ENCODE measurements around the gene MAPK6. TPM values are rescaled to one million over a fixed set of nuclear protein-coding genes. Genes with fewer than 3 reads are reported as not detected.

Gene MAPK6
- total RNA-seq, 2 donors from 2014 or later = 80.2 to 81.6 TPM

DNA sequence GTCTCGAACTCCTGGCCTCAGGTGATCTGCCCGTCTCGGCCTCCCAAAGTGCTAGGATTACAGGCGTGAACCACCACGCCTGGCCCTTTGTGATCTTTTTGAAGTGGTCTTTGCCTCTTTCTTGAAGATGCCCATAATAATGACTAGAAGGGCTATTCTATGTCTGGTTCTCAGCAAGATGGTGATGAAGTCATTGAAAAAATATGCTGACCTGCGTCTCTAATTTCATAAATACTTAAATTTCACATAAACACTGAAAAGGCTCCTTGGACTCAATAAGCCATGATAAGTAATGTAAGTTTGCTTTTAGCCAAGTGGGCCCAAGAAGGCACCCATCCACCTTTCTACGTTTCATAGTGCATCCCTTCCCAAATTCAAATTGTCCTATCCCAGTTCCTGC, 775 bp upstream of the MAPK6 start:
- DNase-seq = no peak
- Histone ChIP-seq H3K36me3 (ENCODE audit: control insufficient read depth, insufficient read depth, low read length) (no peaks in the 10 kb centered on the region), H3K9ac (ENCODE audit: extremely low read depth, low read length, poor library complexity, severe bottlenecking) (no peak overlapping the region), H3K9me3 (ENCODE audit: control insufficient read depth, low read length) (no peaks in the 10 kb centered on the region), H3K27ac (ENCODE audit: low read depth, low read length) (no peak overlapping the region), H3K4me1 (ENCODE audit: control insufficient read depth, insufficient read depth, low read length) (no peaks in the 10 kb centered on the region), H3K27me3 (ENCODE audit: control insufficient read depth, insufficient read depth, low read length, poor library complexity, severe bottlenecking) (no peaks in the 10 kb centered on the region), H3K4me3 (ENCODE audit: low read length) (peak overlapping the region; percentile 82)
- TF ChIP-seq, protein P1, sequence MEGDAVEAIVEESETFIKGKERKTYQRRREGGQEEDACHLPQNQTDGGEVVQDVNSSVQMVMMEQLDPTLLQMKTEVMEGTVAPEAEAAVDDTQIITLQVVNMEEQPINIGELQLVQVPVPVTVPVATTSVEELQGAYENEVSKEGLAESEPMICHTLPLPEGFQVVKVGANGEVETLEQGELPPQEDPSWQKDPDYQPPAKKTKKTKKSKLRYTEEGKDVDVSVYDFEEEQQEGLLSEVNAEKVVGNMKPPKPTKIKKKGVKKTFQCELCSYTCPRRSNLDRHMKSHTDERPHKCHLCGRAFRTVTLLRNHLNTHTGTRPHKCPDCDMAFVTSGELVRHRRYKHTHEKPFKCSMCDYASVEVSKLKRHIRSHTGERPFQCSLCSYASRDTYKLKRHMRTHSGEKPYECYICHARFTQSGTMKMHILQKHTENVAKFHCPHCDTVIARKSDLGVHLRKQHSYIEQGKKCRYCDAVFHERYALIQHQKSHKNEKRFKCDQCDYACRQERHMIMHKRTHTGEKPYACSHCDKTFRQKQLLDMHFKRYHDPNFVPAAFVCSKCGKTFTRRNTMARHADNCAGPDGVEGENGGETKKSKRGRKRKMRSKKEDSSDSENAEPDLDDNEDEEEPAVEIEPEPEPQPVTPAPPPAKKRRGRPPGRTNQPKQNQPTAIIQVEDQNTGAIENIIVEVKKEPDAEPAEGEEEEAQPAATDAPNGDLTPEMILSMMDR (conservative IDR thresholded peaks at IDR 0.05) = no peak
- Mint-ChIP-seq H3K4me1 (peaks cover 32% of the 10 kb centered on the region), H3K36me3 (ENCODE audit: low read depth) (no peaks in the 10 kb centered on the region), H3K4me3 (peak overlapping the region; percentile 95), H3K9me3 (peaks cover 1% of the 10 kb centered on the region), H3K27me3 (ENCODE audit: insufficient read depth) (peaks cover 2% of the 10 kb centered on the region), H3K27ac (peak overlapping the region; percentile 85)
- WGBS, 2 experiments (ENCODE audit: insufficient coverage in 1 of 2, insufficient read length in 1 of 2) = 96 to 98% methylated on average over 6 to 7 of the region's 7 CpGs

DNA sequence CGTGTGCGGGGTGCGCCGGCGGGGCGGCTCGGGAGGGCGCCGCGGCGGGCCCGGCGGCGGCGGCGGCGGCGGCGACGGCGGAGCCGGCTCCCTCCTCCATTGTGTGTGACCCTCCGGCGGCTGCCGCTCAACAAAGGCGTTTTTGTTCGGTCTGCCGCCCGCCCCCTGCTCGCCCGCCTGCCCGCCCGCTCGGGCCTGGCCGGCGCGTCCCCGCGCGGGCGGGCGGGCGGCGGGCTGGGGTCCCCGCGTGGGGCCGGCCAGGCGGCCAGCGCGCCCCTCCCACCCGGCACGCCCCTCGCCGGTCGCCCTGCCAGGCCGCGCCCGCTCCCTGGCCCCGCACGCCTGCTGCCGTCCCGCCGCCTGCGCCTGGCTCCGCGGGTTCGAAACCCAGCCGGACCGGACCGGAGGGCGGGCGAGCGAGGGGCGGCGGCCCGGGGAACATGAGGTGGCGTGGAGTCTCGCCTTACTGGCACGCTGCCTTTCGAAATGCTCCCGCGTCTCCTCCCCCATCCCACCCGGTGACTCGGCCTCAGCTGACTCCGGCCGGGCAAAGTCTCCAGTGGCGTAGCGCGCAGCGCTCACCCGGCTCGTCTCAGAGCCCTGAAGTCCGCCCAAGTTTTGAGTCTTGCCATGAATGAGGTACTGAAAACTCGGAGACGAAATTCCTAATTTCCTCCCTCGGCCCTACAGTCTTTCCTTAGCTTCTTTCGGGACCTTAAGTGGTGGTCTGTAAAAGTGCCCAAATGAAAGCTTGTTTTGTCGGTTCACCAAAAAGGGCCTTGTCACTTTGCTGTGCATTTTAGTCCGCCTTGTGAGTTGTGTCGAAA, 588 bp downstream of the MAPK6 start:
- H3K27ac ChIP-seq (ENCODE audit: low read depth, low read length) = peak overlapping the region; percentile 99
- H3K4me1 ChIP-seq (ENCODE audit: control insufficient read depth, insufficient read depth, low read length) = no peaks in the 10 kb centered on the region
- peak overlapping the region; percentile 82 for H3K9ac ChIP-seq (ENCODE audit: extremely low read depth, low read length, poor library complexity, severe bottlenecking)
- TF ChIP-seq, protein P1 (conservative IDR thresholded peaks at IDR 0.05) = no peak
- no peaks in the 10 kb centered on the region for H3K36me3 Mint-ChIP-seq (ENCODE audit: low read depth)
- H3K9me3 Mint-ChIP-seq = peaks cover 1% of the 10 kb centered on the region
- no peaks in the 10 kb centered on the region for H3K9me3 ChIP-seq (ENCODE audit: control insufficient read depth, low read length)
- peak overlapping the region; percentile 93 for H3K4me3 ChIP-seq (ENCODE audit: low read length)
- peak overlapping the region; percentile 99 for H3K27ac Mint-ChIP-seq
- H3K4me1 Mint-ChIP-seq = peaks cover 32% of the 10 kb centered on the region
- H3K36me3 ChIP-seq (ENCODE audit: control insufficient read depth, insufficient read depth, low read length) = peaks cover 4% of the 10 kb centered on the region
- 0% methylated on average over 33 to 100 of the region's 100 CpGs for WGBS, 2 experiments (ENCODE audit: insufficient coverage in 1 of 2, insufficient read length in 1 of 2)
- peak overlapping the region; percentile 95 for H3K4me3 Mint-ChIP-seq
- DNase-seq = peak; percentile 84
- H3K27me3 Mint-ChIP-seq (ENCODE audit: insufficient read depth) = peaks cover 2% of the 10 kb centered on the region
- H3K27me3 ChIP-seq (ENCODE audit: control insufficient read depth, insufficient read depth, low read length, poor library complexity, severe bottlenecking) = no peaks in the 10 kb centered on the region

DNA sequence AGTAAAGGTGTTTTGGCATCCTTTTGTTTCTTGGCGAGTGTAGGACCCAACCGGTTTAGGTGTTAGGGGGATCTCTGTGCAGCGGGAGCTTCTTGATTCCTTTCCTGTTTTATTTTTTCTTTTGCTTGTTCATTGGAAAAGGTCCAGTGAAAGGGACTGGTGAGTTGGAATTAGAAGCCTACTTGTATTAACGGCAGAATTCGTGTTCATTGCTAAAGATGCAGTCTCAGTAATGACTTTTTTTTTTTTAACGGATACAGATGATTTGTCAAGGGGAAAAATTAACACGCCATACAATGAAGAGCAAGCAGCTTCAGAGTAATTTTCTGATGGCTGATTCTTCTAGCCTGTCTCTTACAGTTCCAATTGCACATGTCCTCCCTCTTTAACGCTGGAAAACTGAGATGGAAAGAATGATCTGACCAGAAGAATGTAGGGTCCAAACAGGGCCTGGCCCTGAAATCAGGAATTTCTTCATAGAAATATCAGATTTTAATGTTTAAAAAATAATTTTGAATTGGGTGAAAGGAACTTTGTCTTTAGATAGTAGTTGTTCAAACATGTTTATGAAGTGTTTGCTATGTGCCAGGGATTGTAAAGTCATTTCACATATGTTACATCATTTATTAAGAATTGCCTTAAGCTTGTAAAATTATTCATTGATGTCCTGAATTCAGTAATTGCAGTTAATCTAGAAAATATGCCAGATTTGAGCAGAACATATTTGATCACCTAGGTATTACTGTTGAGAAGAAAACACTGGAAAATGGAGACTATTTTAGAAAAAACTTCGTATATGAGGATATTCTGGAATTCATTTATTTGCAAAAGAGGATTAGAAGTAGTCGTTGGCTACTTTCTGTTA, 1.4 kb downstream of the MAPK6 start:
- DNase-seq = no peak
- no peaks in the 10 kb centered on the region for H3K36me3 Mint-ChIP-seq (ENCODE audit: low read depth)
- peaks cover 4% of the 10 kb centered on the region for H3K36me3 ChIP-seq (ENCODE audit: control insufficient read depth, insufficient read depth, low read length)
- H3K27me3 ChIP-seq (ENCODE audit: control insufficient read depth, insufficient read depth, low read length, poor library complexity, severe bottlenecking) = no peaks in the 10 kb centered on the region
- peak overlapping the region; percentile 93 for H3K4me3 ChIP-seq (ENCODE audit: low read length)
- TF ChIP-seq, protein P1 (conservative IDR thresholded peaks at IDR 0.05) = no peak
- H3K27ac ChIP-seq (ENCODE audit: low read depth, low read length) = peak overlapping the region; percentile 91
- H3K4me1 ChIP-seq (ENCODE audit: control insufficient read depth, insufficient read depth, low read length) = no peaks in the 10 kb centered on the region
- whole genome bisulfite sequencing, 2 experiments (ENCODE audit: insufficient coverage in 1 of 2, insufficient read length in 1 of 2) = 1 to 5% methylated on average over 7 to 10 of the region's 10 CpGs
- H3K9ac ChIP-seq (ENCODE audit: extremely low read depth, low read length, poor library complexity, severe bottlenecking) = peak overlapping the region; percentile 82
- H3K9me3 ChIP-seq (ENCODE audit: control insufficient read depth, low read length) = no peaks in the 10 kb centered on the region
- H3K27me3 Mint-ChIP-seq (ENCODE audit: insufficient read depth) = peaks cover 2% of the 10 kb centered on the region
- peak overlapping the region; percentile 95 for H3K27ac Mint-ChIP-seq
- peak overlapping the region; percentile 95 for H3K4me3 Mint-ChIP-seq
- peaks cover 32% of the 10 kb centered on the region for H3K4me1 Mint-ChIP-seq
- peaks cover 1% of the 10 kb centered on the region for H3K9me3 Mint-ChIP-seq
